Activated B cell treated with CpG ODN at 0.5 μM for 24 hours (primary cell): ENCODE data around the gene MACROD1. TPM values are rescaled to one million over a fixed set of nuclear protein-coding genes. Genes with fewer than 3 reads are reported as not detected.

ENCODE experiments used
- ATAC-seq: fragments of 200-7000 bp; cut with Tn5 transposase; one replicate; pipeline ENCODE4 v1.10.0; 2021; ENCODE audit warnings: low read depth, mild to moderate bottlenecking, moderate library complexity
- CTCF ChIA-PET: fragments of 350-600 bp; sonication (Branson Sonifier 250); formaldehyde crosslinking; loops from one replicate; lab custom pipeline; 2021; ENCODE audit warnings: antibody characterized with exemption; lab: Charles Lee
- POLR2A ChIA-PET: fragments of 350-600 bp; sonication (Branson Sonifier 250); formaldehyde crosslinking; loops from one replicate; lab custom pipeline; 2021; ENCODE audit warnings: antibody characterized with exemption; lab: Charles Lee
- DNase-seq: peaks from one replicate; pipeline ENCODE4 v3.0.0; 2022
- H3K27ac Mint-ChIP-seq: one replicate; pipeline ENCODE4 v1.8.0; 2020; ENCODE audit warnings: mixed read lengths
- H3K27me3 Mint-ChIP-seq: one replicate; pipeline ENCODE4 v1.8.0; 2021; ENCODE audit warnings: mixed read lengths
- H3K36me3 Mint-ChIP-seq: one replicate; pipeline ENCODE4 v1.8.0; 2021; ENCODE audit warnings: low read depth, mixed read lengths
- H3K4me1 Mint-ChIP-seq: one replicate; pipeline ENCODE4 v1.8.0; 2021; ENCODE audit warnings: mixed read lengths
- H3K4me3 Mint-ChIP-seq: one replicate; pipeline ENCODE4 v1.8.0; 2020; ENCODE audit warnings: mild to moderate bottlenecking, mixed read lengths
- H3K9me3 Mint-ChIP-seq: one replicate; pipeline ENCODE4 v1.8.0; 2020; ENCODE audit warnings: mixed read lengths
- CTCF ChIP-seq: fragments of 200-600 bp; IDR thresholded peaks from one replicate; pipeline ENCODE4 v1.8.0; 2022; ENCODE audit warnings: antibody characterized with exemption, mild to moderate bottlenecking
- intact Hi-C: fragments of 100-400 bp; cut with micrococcal nuclease; formaldehyde crosslinking; loops from one replicate; pipeline ENCODE4 v1.15.1; 2024
- total RNA-seq: library from RNA; stranded (reverse); gene quantifications from 2 replicates; pipeline ENCODE4 v1.2.3, GENCODE V29; 2022

Gene MACROD1
- total RNA-seq, 1 donor from 2014 or later: 4.5 TPM

GRCh38 chr11:64181506-64182411 is 15.8 kb upstream of the MACROD1 start:
- Mint-ChIP-seq H3K4me1 (peaks cover 26% of the 10 kb centered on the region), H3K27me3 (no peaks in the 10 kb centered on the region), H3K36me3 (peaks cover 5% of the 10 kb centered on the region), H3K4me3 (no peak overlapping the region), H3K27ac (no peak overlapping the region), H3K9me3 (no peaks in the 10 kb centered on the region)
- CTCF ChIA-PET: no interaction called here
- ATAC-seq: no peak
- no peak for DNase-seq
- TF ChIP-seq CTCF: no peak
- POLR2A ChIA-PET: interaction anchor here (1.6 kb wide), 1 partner anchor 45 kb away, joined by 4 read pairs; the partner anchor contains the start of genes NUDT22 and TRPT1
- intact Hi-C loops: no loop called here

GRCh38 chr11:64180891-64181290 is 15.0 kb upstream of the MACROD1 start:
- Mint-ChIP-seq H3K27me3 (no peaks in the 10 kb centered on the region), H3K27ac (no peak overlapping the region), H3K9me3 (no peaks in the 10 kb centered on the region), H3K36me3 (peaks cover 3% of the 10 kb centered on the region), H3K4me3 (no peak overlapping the region), H3K4me1 (peaks cover 25% of the 10 kb centered on the region)
- DNase-seq: no peak
- ATAC-seq: no peak
- intact Hi-C loops: no loop called here
- ChIA-PET CTCF (no interaction called here), POLR2A (interaction anchor here (0.6 to 1.6 kb wide), 2 partner anchors 45 to 82 kb away, joined by 4 to 6 read pairs; partner anchors contain the start of genes NUDT22 and TRPT1)
- TF ChIP-seq CTCF: no peak

DNA sequence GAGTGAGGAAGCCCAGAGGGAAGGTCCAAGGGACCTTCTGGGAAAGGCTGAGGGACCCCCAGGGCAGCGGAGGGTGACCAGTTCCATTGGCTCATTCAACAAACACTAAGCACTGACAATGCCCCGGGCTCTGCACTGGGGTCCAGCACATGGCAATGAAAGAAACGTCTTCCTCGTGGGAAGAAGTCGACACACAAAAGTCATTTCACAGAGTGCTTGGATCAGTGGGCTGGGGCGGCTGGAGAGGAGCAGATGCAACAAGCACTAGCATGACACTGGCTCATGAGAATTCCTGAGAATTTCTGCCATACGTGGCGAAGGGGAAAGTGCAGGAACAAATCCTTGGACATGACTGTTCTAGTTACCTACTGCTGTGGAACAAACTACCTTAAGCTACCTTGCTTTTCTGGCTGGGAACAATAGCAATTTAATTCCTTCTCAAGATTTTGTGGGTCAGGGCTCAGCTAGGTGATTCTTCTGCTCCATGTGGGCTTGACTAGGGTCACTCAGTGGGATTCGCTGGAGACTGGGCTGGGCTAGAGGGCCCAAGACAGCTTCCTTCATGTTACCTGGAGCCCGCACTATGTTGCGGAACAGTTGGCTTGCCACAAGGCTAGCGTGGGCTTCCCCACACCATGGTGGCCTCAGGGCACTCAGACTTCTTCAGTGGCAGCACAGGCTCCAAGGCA is 13.2 kb upstream of the MACROD1 start:
- no peak for TF ChIP-seq CTCF
- ChIA-PET POLR2A (no interaction called here), CTCF (no interaction called here)
- intact Hi-C loops: no loop called here
- H3K4me3 Mint-ChIP-seq: no peak overlapping the region
- DNase-seq: no peak
- H3K36me3 Mint-ChIP-seq: no peaks in the 10 kb centered on the region
- peaks cover 15% of the 10 kb centered on the region for H3K4me1 Mint-ChIP-seq
- H3K9me3 Mint-ChIP-seq: no peaks in the 10 kb centered on the region
- H3K27ac Mint-ChIP-seq: no peak overlapping the region
- no peaks in the 10 kb centered on the region for H3K27me3 Mint-ChIP-seq
- ATAC-seq: no peak

- H3K4me3 Mint-ChIP-seq: no peak overlapping the region
- ChIA-PET POLR2A (no interaction called here), CTCF (no interaction called here)
- no peaks in the 10 kb centered on the region for H3K36me3 Mint-ChIP-seq
- DNase-seq (no peak), ATAC-seq (peak; percentile 34)
- no peak overlapping the region for H3K27ac Mint-ChIP-seq
- peaks cover 15% of the 10 kb centered on the region for H3K4me1 Mint-ChIP-seq
- no peaks in the 10 kb centered on the region for H3K27me3 Mint-ChIP-seq
- TF ChIP-seq CTCF: no peak
- no peaks in the 10 kb centered on the region for H3K9me3 Mint-ChIP-seq
- intact Hi-C loops: no loop called here
These were observed 12.3 kb upstream of the MACROD1 start for GRCh38 chr11:64178203-64178602.

- Mint-ChIP-seq H3K4me3 (no peak overlapping the region), H3K4me1 (peaks cover 14% of the 10 kb centered on the region), H3K27ac (no peak overlapping the region), H3K36me3 (no peaks in the 10 kb centered on the region), H3K27me3 (no peaks in the 10 kb centered on the region), H3K9me3 (no peaks in the 10 kb centered on the region)
- intact Hi-C loops: no loop called here
- ChIA-PET POLR2A (interaction anchor here (1.1 kb wide), 1 partner anchor 31 kb away, joined by 3 read pairs; no protein-coding TSS in a partner anchor), CTCF (no interaction called here)
- TF ChIP-seq CTCF: no peak
- ATAC-seq (no peak), DNase-seq (no peak)
These were observed 10.8 kb upstream of the MACROD1 start for GRCh38 chr11:64176751-64177150.
